ENCODE data around the gene SRD5A2.

Gene SRD5A2

DNA sequence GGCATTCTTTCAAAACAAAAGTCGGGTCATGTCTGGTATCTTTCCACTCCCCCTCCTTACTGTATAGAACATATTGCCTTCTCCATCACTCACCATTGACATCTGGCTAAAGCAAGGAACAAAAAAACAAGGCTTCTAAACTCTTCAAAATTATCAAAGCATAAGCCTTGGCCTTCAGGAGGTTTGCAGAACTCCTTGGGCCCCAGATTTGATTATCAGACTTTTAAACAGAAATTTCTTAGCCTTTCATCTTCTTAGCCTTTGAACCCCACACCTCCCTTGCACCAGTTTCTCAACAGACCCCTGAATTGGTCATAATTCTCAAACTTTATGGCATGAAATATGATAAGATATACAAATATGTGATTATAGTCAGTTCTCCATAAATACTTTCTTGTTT lies 106.4 kb downstream of the SRD5A2 start:
- in situ Hi-C loops (cut with MboI; ENCODE audit: low sequenced_read_pairs): no loop called here
